Measurements from ENCODE around the gene KRT7. TPM values are rescaled to one million over a fixed set of nuclear protein-coding genes. Genes with fewer than 3 reads are reported as not detected.
"Not testable (repeated sequence)": the region's sequence is repeated elsewhere in the genome, so short reads cannot be mapped to it uniquely, and the experiment has no call there.

Gene KRT7
- total RNA-seq, 3 donors from 2014 or later = 1.0 to 6.4 (median 1.7) TPM

GRCh38 chr12:52238916-52239646 is 6.0 kb downstream of the KRT7 start:
- intact Hi-C loops (cut with DNase I, micrococcal nuclease) = no loop called here
- Histone ChIP-seq H3K36me3 (ENCODE audit: low read depth) (no peaks in the 10 kb centered on the region), H3K9me3 (no peaks in the 10 kb centered on the region), H3K4me1 (ENCODE audit: low read depth) (peaks cover 7% of the 10 kb centered on the region), H3K4me3 (no peak overlapping the region)
- no peak for TF ChIP-seq CTCF (IDR thresholded peaks at IDR 0.05)
- DNase-seq = no peak
- ATAC-seq = no peak

DNA sequence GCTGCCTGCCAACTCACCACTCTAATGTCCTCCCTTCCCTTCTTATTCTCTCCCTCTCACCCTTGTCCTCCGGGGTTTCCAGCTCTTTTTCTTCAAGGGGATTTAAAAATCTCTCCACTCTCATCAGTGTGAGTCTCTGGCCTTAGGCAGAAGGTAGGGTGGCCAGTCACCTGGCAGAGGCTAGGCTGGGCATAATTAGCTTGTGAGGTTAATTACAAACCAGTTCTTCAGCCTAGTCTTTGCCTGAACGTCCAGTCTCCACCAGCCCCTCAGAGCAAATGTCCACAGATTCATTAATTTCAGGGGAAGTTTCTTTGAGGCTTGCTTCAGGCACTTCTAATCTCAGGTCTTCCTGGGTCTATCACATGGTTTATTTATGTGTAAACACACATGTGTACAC is 6.7 kb downstream of the KRT7 start:
- no peak for TF ChIP-seq CTCF (IDR thresholded peaks at IDR 0.05)
- no peaks in the 10 kb centered on the region for H3K36me3 ChIP-seq (ENCODE audit: low read depth)
- no peak for DNase-seq
- intact Hi-C loops (cut with DNase I, micrococcal nuclease) = no loop called here
- H3K4me3 ChIP-seq = no peak overlapping the region
- ATAC-seq = no peak
- no peaks in the 10 kb centered on the region for H3K9me3 ChIP-seq
- peaks cover 10% of the 10 kb centered on the region for H3K4me1 ChIP-seq (ENCODE audit: low read depth)

- intact Hi-C loops (cut with DNase I, micrococcal nuclease); H3K4me3 ChIP-seq; DNase-seq; ATAC-seq; H3K9me3 ChIP-seq; H3K36me3 ChIP-seq (ENCODE audit: low read depth): not testable (repeated sequence)
- H3K4me1 ChIP-seq (ENCODE audit: low read depth) = peaks cover 10% of the 10 kb centered on the region
Measured at GRCh38 chr12:52240247-52240646, 7.2 kb downstream of the KRT7 start.

DNA sequence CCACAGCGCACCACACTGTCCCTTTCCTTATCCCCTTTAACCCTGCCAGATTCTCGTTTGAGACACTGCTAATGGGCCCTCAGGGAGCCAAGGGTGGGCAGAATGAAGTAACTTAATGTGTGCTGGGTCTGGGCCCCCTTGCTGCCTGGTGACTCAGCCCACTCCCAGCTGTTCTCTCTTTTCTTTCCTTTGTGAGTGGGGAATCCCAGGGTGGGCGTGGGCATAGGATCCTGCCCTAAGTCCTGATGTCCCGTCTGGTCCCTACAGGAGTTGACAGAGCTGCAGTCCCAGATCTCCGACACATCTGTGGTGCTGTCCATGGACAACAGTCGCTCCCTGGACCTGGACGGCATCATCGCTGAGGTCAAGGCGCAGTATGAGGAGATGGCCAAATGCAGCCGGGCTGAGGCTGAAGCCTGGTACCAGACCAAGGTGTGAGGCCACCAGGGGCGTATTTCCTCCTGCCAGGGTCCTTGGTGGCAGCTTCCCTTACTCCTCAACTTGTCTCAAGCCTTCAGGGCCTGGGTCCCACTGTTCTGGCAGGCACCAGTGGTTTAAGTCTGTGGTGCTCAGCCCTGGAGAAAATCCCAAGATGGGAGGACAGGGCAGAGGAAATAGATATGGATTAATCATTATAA is 8.3 kb downstream of the KRT7 start:
- no peaks in the 10 kb centered on the region for H3K9me3 ChIP-seq
- no peaks in the 10 kb centered on the region for H3K36me3 ChIP-seq (ENCODE audit: low read depth)
- no peak overlapping the region for H3K4me3 ChIP-seq
- DNase-seq (no peak), ATAC-seq (no peak)
- peaks cover 10% of the 10 kb centered on the region for H3K4me1 ChIP-seq (ENCODE audit: low read depth)
- no peak for TF ChIP-seq CTCF (IDR thresholded peaks at IDR 0.05)
- intact Hi-C loops (cut with DNase I, micrococcal nuclease) = no loop called here

GRCh38 chr12:52242442-52243258 is 9.6 kb downstream of the KRT7 start:
- Histone ChIP-seq H3K36me3 (ENCODE audit: low read depth) (no peaks in the 10 kb centered on the region), H3K4me1 (ENCODE audit: low read depth) (peaks cover 10% of the 10 kb centered on the region), H3K9me3 (no peaks in the 10 kb centered on the region), H3K4me3 (no peak overlapping the region)
- ATAC-seq (no peak), DNase-seq (no peak)
- intact Hi-C loops (cut with DNase I, micrococcal nuclease) = no loop called here
- no peak for TF ChIP-seq CTCF (IDR thresholded peaks at IDR 0.05)
